T-cell (primary cell): ENCODE data around the gene MED29. TPM values are rescaled to one million over a fixed set of nuclear protein-coding genes. Genes with fewer than 3 reads are reported as not detected.

Experiments used
- ATAC-seq, 4 experiments: fragments of 200-7000 bp in 3 of 4; fragments of 150-1000 bp in 1 of 4; cut with Tn5 transposase; replicated peaks in 1 of 4; 1 replicate in 3 of 4; 2 replicates in 1 of 4; pipeline ENCODE4 v1.10.0; 2021; ENCODE audit warnings: moderate library complexity in 3 of 4, mild to moderate bottlenecking in 2 of 4, moderate number of reproducible peaks in 1 of 4
- CTCF ChIA-PET, 2 donors: fragments of 300-600 bp; sonication (Branson Sonifier 250); formaldehyde crosslinking; loops; one replicate each; lab custom pipeline; 2022; ENCODE audit warnings: antibody characterized with exemption in 2 of 2; lab: Charles Lee
- POLR2A ChIA-PET, 2 donors: fragments of 300-600 bp; sonication (Branson Sonifier 250); formaldehyde crosslinking; loops; one replicate each; lab custom pipeline; 2022; ENCODE audit warnings: antibody characterized with exemption in 2 of 2; lab: Charles Lee
- DNase-seq, 35 experiments: peaks; one replicate each; pipeline versions ENCODE4 v3.0.0 to v3.0.0-alpha.2; 2013 to 2023
- H3K27ac ChIP-seq: one replicate; pipeline ENCODE4 v1.5.1; 2013; ENCODE audit warnings: low read length
- H3K27me3 ChIP-seq, 2 experiments: replicated peaks in 1 of 2; 1 replicate in 1 of 2; 2 replicates in 1 of 2; pipeline versions ENCODE4 v1.6.1 to v1.7.0; 2013; ENCODE audit warnings: low read length in 1 of 2, mixed read lengths in 1 of 2; ENCODE audit not compliant: control insufficient read depth in 2 of 2, insufficient read depth in 2 of 2; ENCODE audit errors: extremely low read depth in 1 of 2
- H3K36me3 ChIP-seq, 2 donors: 1 replicate in 1 of 2; 2 replicates in 1 of 2; pipeline versions ENCODE4 v1.6.1 to v1.7.0; 2013; ENCODE audit warnings: low read length in 1 of 2; ENCODE audit not compliant: control insufficient read depth in 2 of 2, insufficient read depth in 1 of 2; ENCODE audit errors: extremely low read depth in 1 of 2
- H3K4me1 ChIP-seq, 2 experiments: 1 replicate in 1 of 2; 2 replicates in 1 of 2; pipeline versions ENCODE4 v1.6.1 to v1.7.0; 2013; ENCODE audit warnings: low read length in 2 of 2, mixed read lengths in 1 of 2; ENCODE audit not compliant: insufficient read depth in 2 of 2, control insufficient read depth in 1 of 2; ENCODE audit errors: extremely low read depth in 1 of 2
- H3K4me3 ChIP-seq, 2 donors: 1 replicate in 1 of 2; 2 replicates in 1 of 2; pipeline versions ENCODE4 v1.5.1 to v1.7.0; 2013; ENCODE audit warnings: mild to moderate bottlenecking in 2 of 2, low read length in 1 of 2, moderate library complexity in 1 of 2; ENCODE audit not compliant: control insufficient read depth in 1 of 2; ENCODE audit errors: extremely low read depth in 1 of 2
- H3K9me3 ChIP-seq: 2 replicates; pipeline ENCODE4 v1.7.0; 2013
- H3K27ac Mint-ChIP-seq, 2 donors: one replicate each; pipeline ENCODE4 v1.8.0; 2020 to 2021; ENCODE audit warnings: mild to moderate bottlenecking in 2 of 2, mixed read lengths in 2 of 2
- H3K27me3 Mint-ChIP-seq, 2 donors: one replicate each; pipeline ENCODE4 v1.8.0; 2021 to 2022; ENCODE audit warnings: mixed read lengths in 2 of 2
- H3K36me3 Mint-ChIP-seq: one replicate; pipeline ENCODE4 v1.8.0; 2021; ENCODE audit warnings: mixed read lengths
- H3K4me1 Mint-ChIP-seq, 3 donors: one replicate each; pipeline ENCODE4 v1.8.0; 2020 to 2022; ENCODE audit warnings: mixed read lengths in 3 of 3, mild to moderate bottlenecking in 1 of 3
- H3K4me3 Mint-ChIP-seq, 3 donors: one replicate each; pipeline ENCODE4 v1.8.0; 2020 to 2022; ENCODE audit warnings: mild to moderate bottlenecking in 3 of 3, mixed read lengths in 3 of 3, moderate library complexity in 3 of 3
- H3K9me3 Mint-ChIP-seq, 3 donors: one replicate each; pipeline ENCODE4 v1.8.0; 2020 to 2022; ENCODE audit warnings: mixed read lengths in 3 of 3
- WGBS: methylation state at CpG from one replicate; pipeline ENCODE4 v1.1.5; 2013; ENCODE audit warnings: missing lambda C conversion rate; ENCODE audit not compliant: insufficient coverage; 5-methylcytosine and 5-hydroxymethylcytosine counted together
- total RNA-seq, 35 experiments: library from RNA in 6 of 35; stranded (reverse) in 6 of 35; fragments of 120-200 nt in 1 of 35; gene quantifications; one replicate each; pipeline versions ENCODE4 v1.2.1 to v1.2.4 and lab custom pipeline; 2013 to 2026

MED29 gene
- total RNA-seq, 5 donors from 2014 or later (not counting 1 experiment from before 2014, with no cell fraction given): 42.0 to 48.7 (median 47.0) TPM

GRCh38 chr19:39411832-39412099 lies 20.6 kb downstream of the MED29 start:
- no CpG with 5 or more reads among the region's 7 CpGs for WGBS
- POLR2A ChIA-PET: interaction anchor here (0.6 to 1.8 kb wide), 12 partner anchors 9 to 60 kb away, joined by 3 to 13 read pairs (median 4); partner anchors contain the start of genes MED29 (in 1 of the 2), PAF1 (in 1 of the 2) and RPS16 (in 1 of the 2)
- Mint-ChIP-seq H3K4me1 (peaks cover 38 to 64% (median 44%) of the 10 kb centered on the region in 3 donors), H3K27me3 (peaks cover 0 to 3% of the 10 kb centered on the region in 2 donors), H3K36me3 (peaks cover 21% of the 10 kb centered on the region), H3K27ac (peak overlapping the region; percentile 93 to 94), H3K4me3 (peak overlapping the region; percentile 79 to 85 (median 83)), H3K9me3 (no peaks in the 10 kb centered on the region)
- Histone ChIP-seq H3K36me3 (peaks cover 16 to 21% of the 10 kb centered on the region in 2 donors), H3K4me1 (peaks cover 14 to 59% of the 10 kb centered on the region in 2 experiments), H3K27ac (peak overlapping the region; percentile 100), H3K27me3 (no peaks in the 10 kb centered on the region), H3K9me3 (no peaks in the 10 kb centered on the region), H3K4me3 (peak overlapping the region; percentile 20 to 97)
- ATAC-seq: peak; percentile 39 to 50 (median 44)
- CTCF ChIA-PET: interaction anchor here (0.6 to 2.2 kb wide), 13 partner anchors 8 to 58 kb away, joined by 3 to 29 read pairs (median 4); partner anchors contain the start of genes MED29 (in 1 of the 2), PAF1 (in 1 of the 2) and RPS16 (in 1 of the 2)
- DNase-seq: peak; percentile 79 to 96 (median 91)

GRCh38 chr19:39412100-39412866 lies 21.1 kb downstream of the MED29 start, which contains the start of gene PLEKHG2:
PLEKHG2 (plus strand) TSS chr19:39412669; CDS start chr19:39414087, 1,418 bp downstream.
- no peaks in the 10 kb centered on the region for H3K27me3 ChIP-seq
- ATAC-seq (peak; percentile 64 to 73 (median 65)), DNase-seq (peak; percentile 92 to 99 (median 96))
- H3K4me3 Mint-ChIP-seq: peak within 1 kb of the TSS; percentile 79 to 85 (median 83)
- peak within 1 kb of the TSS; percentile 96 to 97 for H3K4me3 ChIP-seq
- H3K9me3 ChIP-seq: no peaks in the 10 kb centered on the region
- peak within 1 kb of the TSS; percentile 93 to 94 for H3K27ac Mint-ChIP-seq
- POLR2A ChIA-PET: interaction anchor here (0.7 to 1.8 kb wide), 11 partner anchors 9 to 60 kb away, joined by 3 to 13 read pairs (median 4); partner anchors contain the start of genes MED29 (in 1 of the 2), PAF1 (in 1 of the 2) and RPS16 (in 1 of the 2)
- H3K27ac ChIP-seq: peak within 1 kb of the TSS; percentile 100
- peaks cover 16 to 21% of the 10 kb centered on the region in 2 donors for H3K36me3 ChIP-seq
- CTCF ChIA-PET: interaction anchor here (0.6 to 2.2 kb wide), 11 partner anchors 9 to 59 kb away, joined by 3 to 29 read pairs (median 4); partner anchors contain the start of genes MED29 (in 1 of the 2), PAF1 (in 1 of the 2) and RPS16 (in 1 of the 2)
- 1% methylated on average over 39 of the region's 60 CpGs for WGBS
- peaks cover 38 to 64% (median 44%) of the 10 kb centered on the region in 3 donors for H3K4me1 Mint-ChIP-seq
- no peaks in the 10 kb centered on the region for H3K9me3 Mint-ChIP-seq
- peaks cover 0 to 3% of the 10 kb centered on the region in 2 donors for H3K27me3 Mint-ChIP-seq
- peaks cover 19% of the 10 kb centered on the region for H3K36me3 Mint-ChIP-seq
- H3K4me1 ChIP-seq: peaks cover 14 to 59% of the 10 kb centered on the region in 2 experiments

GRCh38 chr19:39412867-39413271 lies 21.7 kb downstream of the MED29 start:
- no peak for ATAC-seq
- Histone ChIP-seq H3K36me3 (peaks cover 17 to 19% of the 10 kb centered on the region in 2 donors), H3K27ac (peak overlapping the region; percentile 100), H3K27me3 (no peaks in the 10 kb centered on the region), H3K4me3 (peak overlapping the region; percentile 96 to 97), H3K4me1 (peaks cover 14 to 56% of the 10 kb centered on the region in 2 experiments), H3K9me3 (no peaks in the 10 kb centered on the region)
- 2% methylated on average over 17 of the region's 24 CpGs for WGBS
- ChIA-PET CTCF (interaction anchor here in 1 of 2 donors (2.2 kb wide), 1 partner anchor 11 kb away, joined by 29 read pairs; no protein-coding TSS in a partner anchor), POLR2A (no interaction called here)
- Mint-ChIP-seq H3K4me1 (peaks cover 37 to 62% (median 46%) of the 10 kb centered on the region in 3 donors), H3K9me3 (no peaks in the 10 kb centered on the region), H3K4me3 (peak overlapping the region; percentile 79 to 85 (median 83)), H3K27ac (peak overlapping the region; percentile 80 to 84), H3K27me3 (peaks cover 0 to 3% of the 10 kb centered on the region in 2 donors), H3K36me3 (peaks cover 19% of the 10 kb centered on the region)
- peak in 2 of 35 experiments; percentile 26 to 52 for DNase-seq

- Mint-ChIP-seq H3K27me3 (peaks cover 0 to 3% of the 10 kb centered on the region in 2 donors), H3K4me1 (peaks cover 35 to 57% (median 46%) of the 10 kb centered on the region in 3 donors), H3K4me3 (peak overlapping the region; percentile 79 to 85 (median 83)), H3K36me3 (peaks cover 14% of the 10 kb centered on the region), H3K27ac (peak overlapping the region; percentile 93 to 96), H3K9me3 (no peaks in the 10 kb centered on the region)
- DNase-seq: peak in 5 of 35 experiments; percentile 31 to 57 (median 38)
- WGBS: 7% methylated on average over 37 of the region's 54 CpGs
- Histone ChIP-seq H3K27me3 (no peaks in the 10 kb centered on the region), H3K4me3 (peak overlapping the region; percentile 96 to 97), H3K9me3 (no peaks in the 10 kb centered on the region), H3K36me3 (peaks cover 14 to 17% of the 10 kb centered on the region in 2 donors), H3K4me1 (peaks cover 14 to 51% of the 10 kb centered on the region in 2 experiments), H3K27ac (peak overlapping the region; percentile 100)
- ChIA-PET POLR2A (no interaction called here), CTCF (interaction anchor here in 1 of 2 donors (1.1 kb wide), 1 partner anchor 22 kb away, joined by 3 read pairs; the partner anchor contains the start of gene RPS16)
- ATAC-seq: no peak
Measured at GRCh38 chr19:39413272-39413910, 22.2 kb downstream of the MED29 start.

- Histone ChIP-seq H3K9me3 (no peaks in the 10 kb centered on the region), H3K36me3 (peaks cover 14 to 17% of the 10 kb centered on the region in 2 donors), H3K4me3 (peak overlapping the region; percentile 62 to 97), H3K4me1 (peaks cover 14 to 44% of the 10 kb centered on the region in 2 experiments), H3K27ac (peak overlapping the region; percentile 100), H3K27me3 (no peaks in the 10 kb centered on the region)
- no peak for ATAC-seq
- DNase-seq: peak in 1 of 35 experiments; percentile 39
- H3K36me3 Mint-ChIP-seq: peaks cover 13% of the 10 kb centered on the region
- 81% methylated on average over 16 of the region's 18 CpGs for WGBS
- H3K4me1 Mint-ChIP-seq: peaks cover 31 to 50% (median 41%) of the 10 kb centered on the region in 3 donors
- ChIA-PET POLR2A (no interaction called here), CTCF (interaction anchor here in 1 of 2 donors (1.1 kb wide), 1 partner anchor 22 kb away, joined by 3 read pairs; the partner anchor contains the start of gene RPS16)
- H3K27me3 Mint-ChIP-seq: peaks cover 0 to 3% of the 10 kb centered on the region in 2 donors
- no peaks in the 10 kb centered on the region for H3K9me3 Mint-ChIP-seq
- H3K27ac Mint-ChIP-seq: peak overlapping the region; percentile 93 to 96
- peak overlapping the region; percentile 78 to 83 (median 82) for H3K4me3 Mint-ChIP-seq
Measured at GRCh38 chr19:39413911-39414608, 22.9 kb downstream of the MED29 start.
